IPS-18a (cell line): Measurements from ENCODE around the gene STX8.
A peak's percentile ranks its signal among the peaks of the same experiment; 100 is the strongest.

Source experiments
- H3K27ac ChIP-seq: one replicate; pipeline ENCODE4 v1.5.1; 2013; ENCODE audit warnings: low read length
- H3K27me3 ChIP-seq: one replicate; pipeline ENCODE4 v1.6.1; 2013; ENCODE audit warnings: mild to moderate bottlenecking, low read length; ENCODE audit not compliant: control insufficient read depth, insufficient read depth
- H3K36me3 ChIP-seq: one replicate; pipeline ENCODE4 v1.6.1; 2013; ENCODE audit warnings: low read depth, low read length; ENCODE audit not compliant: control insufficient read depth
- H3K4me1 ChIP-seq: one replicate; pipeline ENCODE4 v1.6.1; 2013; ENCODE audit warnings: low read depth, low read length; ENCODE audit not compliant: control insufficient read depth
- H3K4me3 ChIP-seq: one replicate; pipeline ENCODE4 v1.5.1; 2013; ENCODE audit warnings: low read length
- H3K9ac ChIP-seq: one replicate; pipeline ENCODE4 v1.6.1; 2013; ENCODE audit warnings: mild to moderate bottlenecking, low read length, moderate library complexity
- H3K9me3 ChIP-seq: one replicate; pipeline ENCODE4 v1.6.1; 2013; ENCODE audit warnings: low read depth, low read length; ENCODE audit not compliant: control insufficient read depth

The STX8 gene

GRCh38 chr17:9308069-9308468 lies 267.6 kb downstream of the STX8 start:
- Histone ChIP-seq H3K36me3 (no peaks in the 10 kb centered on the region), H3K9ac (no peak overlapping the region), H3K9me3 (no peaks in the 10 kb centered on the region), H3K4me1 (peaks cover 33% of the 10 kb centered on the region), H3K27me3 (no peaks in the 10 kb centered on the region), H3K27ac (no peak overlapping the region), H3K4me3 (no peak overlapping the region)

GRCh38 chr17:9307313-9307998 lies 268.2 kb downstream of the STX8 start:
- Histone ChIP-seq H3K9ac (no peak overlapping the region), H3K4me1 (peaks cover 33% of the 10 kb centered on the region), H3K4me3 (no peak overlapping the region), H3K27me3 (no peaks in the 10 kb centered on the region), H3K27ac (no peak overlapping the region), H3K36me3 (no peaks in the 10 kb centered on the region), H3K9me3 (no peaks in the 10 kb centered on the region)

GRCh38 chr17:9306086-9306485 lies 269.5 kb downstream of the STX8 start:
- H3K27ac ChIP-seq = no peak overlapping the region
- H3K27me3 ChIP-seq = no peaks in the 10 kb centered on the region

GRCh38 chr17:9299695-9300094 lies 275.9 kb downstream of the STX8 start:
- H3K27me3 ChIP-seq = no peaks in the 10 kb centered on the region
- H3K9me3 ChIP-seq = no peaks in the 10 kb centered on the region
- no peaks in the 10 kb centered on the region for H3K4me1 ChIP-seq
- no peak overlapping the region for H3K9ac ChIP-seq
- no peaks in the 10 kb centered on the region for H3K36me3 ChIP-seq
- H3K27ac ChIP-seq = no peak overlapping the region
- no peak overlapping the region for H3K4me3 ChIP-seq

More at GRCh38 chr17:9306086-9306485, 269.5 kb downstream of the STX8 start:
- Histone ChIP-seq H3K9me3 (no peaks in the 10 kb centered on the region), H3K36me3 (no peaks in the 10 kb centered on the region), H3K4me1 (peaks cover 33% of the 10 kb centered on the region), H3K4me3 (no peak overlapping the region), H3K9ac (no peak overlapping the region)

GRCh38 chr17:9298776-9299295 lies 276.8 kb downstream of the STX8 start:
- Histone ChIP-seq H3K9me3 (no peaks in the 10 kb centered on the region), H3K4me1 (no peaks in the 10 kb centered on the region), H3K27me3 (no peaks in the 10 kb centered on the region), H3K9ac (no peak overlapping the region), H3K4me3 (no peak overlapping the region), H3K27ac (no peak overlapping the region), H3K36me3 (no peaks in the 10 kb centered on the region)

GRCh38 chr17:9298135-9298534 lies 277.5 kb downstream of the STX8 start:
- Histone ChIP-seq H3K36me3 (no peaks in the 10 kb centered on the region), H3K9me3 (no peaks in the 10 kb centered on the region), H3K4me1 (no peaks in the 10 kb centered on the region), H3K9ac (no peak overlapping the region), H3K4me3 (no peak overlapping the region), H3K27me3 (no peaks in the 10 kb centered on the region), H3K27ac (no peak overlapping the region)

GRCh38 chr17:9294661-9295210 lies 280.9 kb downstream of the STX8 start:
- Histone ChIP-seq H3K36me3 (no peaks in the 10 kb centered on the region), H3K4me3 (no peak overlapping the region), H3K4me1 (no peaks in the 10 kb centered on the region), H3K9ac (no peak overlapping the region), H3K9me3 (no peaks in the 10 kb centered on the region), H3K27me3 (no peaks in the 10 kb centered on the region), H3K27ac (no peak overlapping the region)

GRCh38 chr17:9292561-9292941 lies 283.1 kb downstream of the STX8 start:
- no peaks in the 10 kb centered on the region for H3K27me3 ChIP-seq
- no peaks in the 10 kb centered on the region for H3K4me1 ChIP-seq
- H3K9ac ChIP-seq = no peak overlapping the region
- H3K27ac ChIP-seq = no peak overlapping the region
- H3K9me3 ChIP-seq = no peaks in the 10 kb centered on the region
- H3K36me3 ChIP-seq = no peaks in the 10 kb centered on the region
- H3K4me3 ChIP-seq = no peak overlapping the region

GRCh38 chr17:9291912-9292560 lies 283.6 kb downstream of the STX8 start:
- H3K27ac ChIP-seq = no peak overlapping the region
- no peak overlapping the region for H3K4me3 ChIP-seq
- no peaks in the 10 kb centered on the region for H3K36me3 ChIP-seq
- no peak overlapping the region for H3K9ac ChIP-seq
- H3K4me1 ChIP-seq = peaks cover 4% of the 10 kb centered on the region
- H3K9me3 ChIP-seq = no peaks in the 10 kb centered on the region
- no peaks in the 10 kb centered on the region for H3K27me3 ChIP-seq

GRCh38 chr17:9290226-9290613 lies 285.4 kb downstream of the STX8 start:
- H3K9ac ChIP-seq = no peak overlapping the region
- H3K36me3 ChIP-seq = no peaks in the 10 kb centered on the region
- H3K9me3 ChIP-seq = no peaks in the 10 kb centered on the region
- H3K4me1 ChIP-seq = peaks cover 17% of the 10 kb centered on the region
- H3K27ac ChIP-seq = no peak overlapping the region
- H3K27me3 ChIP-seq = no peaks in the 10 kb centered on the region
- H3K4me3 ChIP-seq = no peak overlapping the region

- no peaks in the 10 kb centered on the region for H3K9me3 ChIP-seq
- H3K27me3 ChIP-seq = no peaks in the 10 kb centered on the region
- H3K36me3 ChIP-seq = no peaks in the 10 kb centered on the region
- no peak overlapping the region for H3K4me3 ChIP-seq
- H3K9ac ChIP-seq = no peak overlapping the region
- H3K27ac ChIP-seq = peak overlapping the region; percentile 11
- peaks cover 26% of the 10 kb centered on the region for H3K4me1 ChIP-seq
These were observed 288.3 kb downstream of the STX8 start for GRCh38 chr17:9287306-9287705.
